Mucosa of rectum (tissue), 2 donors: ENCODE results near the gene SLC4A8.
"Not testable (repeated sequence)": the region's sequence is repeated elsewhere in the genome, so short reads cannot be mapped to it uniquely, and the experiment has no call there.

Source experiments
- H3K27ac ChIP-seq, 2 donors: one replicate each; pipeline ENCODE4 v1.7.0; 2013; ENCODE audit warnings: inconsistent platforms in 2 of 2, low read depth in 2 of 2, low read length in 2 of 2
- H3K27me3 ChIP-seq, 2 donors: one replicate each; pipeline ENCODE4 v1.7.0; 2013; ENCODE audit warnings: low read length in 2 of 2; ENCODE audit not compliant: control insufficient read depth in 2 of 2, insufficient read depth in 2 of 2
- H3K36me3 ChIP-seq, 2 donors: one replicate each; pipeline ENCODE4 v1.7.0; 2013; ENCODE audit warnings: low read length in 2 of 2; ENCODE audit not compliant: control insufficient read depth in 2 of 2, insufficient read depth in 2 of 2
- H3K4me1 ChIP-seq, 2 donors: one replicate each; pipeline ENCODE4 v1.7.0; 2013; ENCODE audit warnings: low read length in 2 of 2, mild to moderate bottlenecking in 1 of 2; ENCODE audit not compliant: control insufficient read depth in 2 of 2, insufficient read depth in 2 of 2
- H3K4me3 ChIP-seq, 2 donors: one replicate each; pipeline ENCODE4 v1.7.0; 2013; ENCODE audit warnings: low read length in 2 of 2
- H3K9ac ChIP-seq, 2 donors: one replicate each; pipeline ENCODE4 v1.7.0; 2013; ENCODE audit warnings: low read length in 2 of 2, low read depth in 1 of 2, mild to moderate bottlenecking in 1 of 2
- H3K9me3 ChIP-seq, 2 donors: one replicate each; pipeline ENCODE4 v1.7.0; 2013; ENCODE audit warnings: low read length in 2 of 2; ENCODE audit not compliant: control insufficient read depth in 2 of 2
- donor health status: healthy.
- donor health status: Normal muscosa, but diverticular disease.

The SLC4A8 gene

GRCh38 chr12:51496895-51497294, 72.3 kb downstream of the SLC4A8 start:
- Histone ChIP-seq H3K4me1 (no peaks in the 10 kb centered on the region), H3K36me3 (no peaks in the 10 kb centered on the region)

GRCh38 chr12:51504851-51505250, 80.2 kb downstream of the SLC4A8 start:
- Histone ChIP-seq H3K4me1 (no peaks in the 10 kb centered on the region), H3K27ac (no peak overlapping the region), H3K27me3 (no peaks in the 10 kb centered on the region), H3K9ac (no peak overlapping the region), H3K9me3 (no peaks in the 10 kb centered on the region), H3K4me3 (no peak overlapping the region), H3K36me3 (no peaks in the 10 kb centered on the region)

More at GRCh38 chr12:51496895-51497294, 72.3 kb downstream of the SLC4A8 start:
- Histone ChIP-seq H3K9ac (no peak overlapping the region), H3K27me3 (no peaks in the 10 kb centered on the region), H3K4me3 (no peak overlapping the region), H3K9me3 (peaks cover 0 to 2% of the 10 kb centered on the region in 2 donors), H3K27ac (no peak overlapping the region)

- Histone ChIP-seq H3K36me3 (no peaks in the 10 kb centered on the region), H3K4me1 (no peaks in the 10 kb centered on the region), H3K9ac (no peak overlapping the region), H3K27me3 (no peaks in the 10 kb centered on the region), H3K4me3 (no peak overlapping the region), H3K27ac (no peak overlapping the region), H3K9me3 (no peaks in the 10 kb centered on the region)
Observed at GRCh38 chr12:51505360-51506105, 80.9 kb downstream of the SLC4A8 start.

- no peak overlapping the region for H3K9ac ChIP-seq
- H3K4me3 ChIP-seq: no peak overlapping the region
- H3K36me3 ChIP-seq: no peaks in the 10 kb centered on the region
- H3K9me3 ChIP-seq: no peaks in the 10 kb centered on the region
- no peaks in the 10 kb centered on the region for H3K27me3 ChIP-seq
- no peaks in the 10 kb centered on the region for H3K4me1 ChIP-seq
- no peak overlapping the region for H3K27ac ChIP-seq
Observed at GRCh38 chr12:51507178-51507577, 82.5 kb downstream of the SLC4A8 start.

- Histone ChIP-seq H3K27me3 (no peaks in the 10 kb centered on the region), H3K9ac (no peak overlapping the region), H3K4me3 (no peak overlapping the region), H3K36me3 (no peaks in the 10 kb centered on the region), H3K4me1 (no peaks in the 10 kb centered on the region), H3K27ac (no peak overlapping the region), H3K9me3 (no peaks in the 10 kb centered on the region)
Observed at GRCh38 chr12:51508285-51508684, 83.7 kb downstream of the SLC4A8 start.

- Histone ChIP-seq H3K4me1 (no peaks in the 10 kb centered on the region), H3K9ac (no peak overlapping the region), H3K27ac (no peak overlapping the region), H3K27me3 (no peaks in the 10 kb centered on the region), H3K4me3 (no peak overlapping the region), H3K36me3 (no peaks in the 10 kb centered on the region), H3K9me3 (no peaks in the 10 kb centered on the region)
Observed at GRCh38 chr12:51511546-51512260, 87.1 kb downstream of the SLC4A8 start.

GRCh38 chr12:51512438-51512837, 87.8 kb downstream of the SLC4A8 start:
- Histone ChIP-seq H3K4me1 (no peaks in the 10 kb centered on the region), H3K27me3 (no peaks in the 10 kb centered on the region), H3K36me3 (no peaks in the 10 kb centered on the region), H3K4me3 (no peak overlapping the region), H3K27ac (no peak overlapping the region), H3K9me3 (no peaks in the 10 kb centered on the region), H3K9ac (no peak overlapping the region)

- H3K27ac ChIP-seq, H3K9ac ChIP-seq, H3K36me3 ChIP-seq, H3K4me3 ChIP-seq, H3K27me3 ChIP-seq, H3K4me1 ChIP-seq, H3K9me3 ChIP-seq: not testable (repeated sequence)
Observed at GRCh38 chr12:51515037-51515436, 90.4 kb downstream of the SLC4A8 start.

GRCh38 chr12:51517316-51517715, 92.7 kb downstream of the SLC4A8 start:
- no peaks in the 10 kb centered on the region for H3K9me3 ChIP-seq
- H3K4me1 ChIP-seq: no peaks in the 10 kb centered on the region
- no peak overlapping the region for H3K9ac ChIP-seq
- no peaks in the 10 kb centered on the region for H3K27me3 ChIP-seq
- H3K36me3 ChIP-seq: no peaks in the 10 kb centered on the region
- H3K4me3 ChIP-seq: no peak overlapping the region
- no peak overlapping the region for H3K27ac ChIP-seq

GRCh38 chr12:51517800-51518199, 93.2 kb downstream of the SLC4A8 start:
- Histone ChIP-seq H3K27ac (no peak overlapping the region), H3K9ac (no peak overlapping the region)

More at GRCh38 chr12:51517800-51518199, 93.2 kb downstream of the SLC4A8 start:
- H3K4me3 ChIP-seq: no peak overlapping the region
- H3K27me3 ChIP-seq: no peaks in the 10 kb centered on the region
- H3K9me3 ChIP-seq: no peaks in the 10 kb centered on the region
- H3K4me1 ChIP-seq: no peaks in the 10 kb centered on the region
- no peaks in the 10 kb centered on the region for H3K36me3 ChIP-seq
